ENCODE measurements around the gene NKX6-1.

Gene NKX6-1

GRCh38 chr4:84459783-84460182 lies 39.3 kb downstream of the NKX6-1 start:
- Histone ChIP-seq H2AFZ (ENCODE audit: low read length) (no peak overlapping the region), H3K9me2 (replicated peaks; ENCODE audit: insufficient read depth, low read length) (no peaks in the 10 kb centered on the region), H3F3A (ENCODE audit: insufficient read depth, low read length) (no peaks in the 10 kb centered on the region), H3K27me3 (replicated peaks; ENCODE audit: insufficient read depth, low read length) (no peaks in the 10 kb centered on the region), H4K20me1 (ENCODE audit: insufficient read depth, low read length) (no peaks in the 10 kb centered on the region), H3K4me3 (ENCODE audit: low read length) (no peak overlapping the region), H3K9ac (ENCODE audit: low read length) (no peak overlapping the region), H3K79me2 (ENCODE audit: low read length) (no peaks in the 10 kb centered on the region), H3K27ac (ENCODE audit: low read length) (no peak overlapping the region), H3K9me3 (replicated peaks; ENCODE audit: insufficient read depth, low read length) (no peaks in the 10 kb centered on the region), H3K4me1 (ENCODE audit: low read length) (no peaks in the 10 kb centered on the region), H3K4me2 (ENCODE audit: low read depth, low read length) (no peak overlapping the region), H3K36me3 (replicated peaks; ENCODE audit: insufficient read depth, low read length) (no peaks in the 10 kb centered on the region)
- DNase-seq = no peak
- TF ChIP-seq EZH2 (optimal IDR thresholded peaks at IDR 0.05; ENCODE audit: low read depth, low read length) = no peak
- TF ChIP-seq CTCF (IDR thresholded peaks at IDR 0.05; ENCODE audit: low read length) = no peak
- no peak for TF ChIP-seq EZH2phosphoT487 (IDR thresholded peaks at IDR 0.05; ENCODE audit: low read length)

- Histone ChIP-seq H2AFZ (ENCODE audit: low read length) (no peak overlapping the region), H3K4me2 (ENCODE audit: low read depth, low read length) (no peak overlapping the region), H3K27ac (ENCODE audit: low read length) (no peak overlapping the region), H3F3A (ENCODE audit: insufficient read depth, low read length) (no peaks in the 10 kb centered on the region), H3K9ac (ENCODE audit: low read length) (no peak overlapping the region), H4K20me1 (ENCODE audit: insufficient read depth, low read length) (no peaks in the 10 kb centered on the region), H3K4me3 (ENCODE audit: low read length) (no peak overlapping the region), H3K36me3 (replicated peaks; ENCODE audit: insufficient read depth, low read length) (no peaks in the 10 kb centered on the region), H3K79me2 (ENCODE audit: low read length) (no peaks in the 10 kb centered on the region), H3K9me3 (replicated peaks; ENCODE audit: insufficient read depth, low read length) (no peaks in the 10 kb centered on the region), H3K9me2 (replicated peaks; ENCODE audit: insufficient read depth, low read length) (no peaks in the 10 kb centered on the region), H3K27me3 (replicated peaks; ENCODE audit: insufficient read depth, low read length) (no peaks in the 10 kb centered on the region), H3K4me1 (ENCODE audit: low read length) (no peaks in the 10 kb centered on the region)
- TF ChIP-seq CTCF (IDR thresholded peaks at IDR 0.05; ENCODE audit: low read length) = no peak
- TF ChIP-seq EZH2 (optimal IDR thresholded peaks at IDR 0.05; ENCODE audit: low read depth, low read length) = no peak
- TF ChIP-seq EZH2phosphoT487 (IDR thresholded peaks at IDR 0.05; ENCODE audit: low read length) = no peak
- DNase-seq = no peak
Observed at GRCh38 chr4:84456157-84456556, 42.9 kb downstream of the NKX6-1 start.

GRCh38 chr4:84455697-84456096 lies 43.4 kb downstream of the NKX6-1 start:
- no peak overlapping the region for H3K4me3 ChIP-seq (ENCODE audit: low read length)
- H3K4me2 ChIP-seq (ENCODE audit: low read depth, low read length) = no peak overlapping the region
- H3K9me3 ChIP-seq (replicated peaks; ENCODE audit: insufficient read depth, low read length) = no peaks in the 10 kb centered on the region
- H3K4me1 ChIP-seq (ENCODE audit: low read length) = no peaks in the 10 kb centered on the region
- no peaks in the 10 kb centered on the region for H3K9me2 ChIP-seq (replicated peaks; ENCODE audit: insufficient read depth, low read length)
- H3K27me3 ChIP-seq (replicated peaks; ENCODE audit: insufficient read depth, low read length) = no peaks in the 10 kb centered on the region
- H3K9ac ChIP-seq (ENCODE audit: low read length) = no peak overlapping the region
- no peak overlapping the region for H2AFZ ChIP-seq (ENCODE audit: low read length)
- no peaks in the 10 kb centered on the region for H3K36me3 ChIP-seq (replicated peaks; ENCODE audit: insufficient read depth, low read length)
- H3K27ac ChIP-seq (ENCODE audit: low read length) = no peak overlapping the region
- no peak for DNase-seq
- no peaks in the 10 kb centered on the region for H4K20me1 ChIP-seq (ENCODE audit: insufficient read depth, low read length)
- no peaks in the 10 kb centered on the region for H3K79me2 ChIP-seq (ENCODE audit: low read length)
- TF ChIP-seq EZH2 (optimal IDR thresholded peaks at IDR 0.05; ENCODE audit: low read depth, low read length) (no peak), EZH2phosphoT487 (IDR thresholded peaks at IDR 0.05; ENCODE audit: low read length) (no peak), CTCF (IDR thresholded peaks at IDR 0.05; ENCODE audit: low read length) (no peak)
- H3F3A ChIP-seq (ENCODE audit: insufficient read depth, low read length) = no peaks in the 10 kb centered on the region
